OCI-LY1 (cell line): Measurements from ENCODE around the gene FBXO3.

Source experiments
- CTCF ChIP-seq: fragments of 200-600 bp; sonication (generic), shearing (Covaris generic); IDR thresholded peaks from 2 replicates; pipeline ENCODE4 v1.5.1; 2017; ENCODE audit warnings: mild to moderate bottlenecking, antibody characterized with exemption, low read length, moderate library complexity, mixed read lengths
- EZH2 ChIP-seq: fragments of 200-600 bp; sonication (generic), shearing (Covaris generic); IDR thresholded peaks from 2 replicates; pipeline ENCODE4 v1.8.0; 2017; ENCODE audit warnings: borderline replicate concordance, mixed run types, mild to moderate bottlenecking, antibody characterized with exemption, low read length, moderate library complexity, mixed read lengths

- TF ChIP-seq CTCF, result no peak
- TF ChIP-seq EZH2, result no peak
Measured at GRCh38 chr11:33733980-33734379, 40.3 kb downstream of the FBXO3 start.
